Mucosa of descending colon (tissue), 3 donors: Measurements from ENCODE around the gene SDE2. TPM values are rescaled to one million over a fixed set of nuclear protein-coding genes. Genes with fewer than 3 reads are reported as not detected.
"Not testable (repeated sequence)": the region's sequence is repeated elsewhere in the genome, so short reads cannot be mapped to it uniquely, and the experiment has no call there.

Experiments used
- ATAC-seq: fragments of 200-7000 bp; cut with Tn5 transposase; one replicate; pipeline ENCODE4 v1.9.1; 2020; ENCODE audit warnings: mild to moderate bottlenecking, moderate library complexity
- DNase-seq, 3 donors: peaks; one replicate each; pipeline ENCODE4 v3.0.0-alpha.2; 2020
- H3K36me3 ChIP-seq: fragments of 200-600 bp; one replicate; pipeline ENCODE4 v1.8.0; 2021; ENCODE audit warnings: low read depth, mild to moderate bottlenecking
- H3K4me1 ChIP-seq: fragments of 200-600 bp; one replicate; pipeline ENCODE4 v1.8.0; 2021; ENCODE audit warnings: low read depth, mild to moderate bottlenecking
- H3K4me3 ChIP-seq: fragments of 200-600 bp; one replicate; pipeline ENCODE4 v1.8.0; 2021; ENCODE audit warnings: mild to moderate bottlenecking
- H3K9me3 ChIP-seq: fragments of 200-600 bp; one replicate; pipeline ENCODE4 v1.8.0; 2021; ENCODE audit warnings: mild to moderate bottlenecking
- CTCF ChIP-seq: fragments of 200-600 bp; IDR thresholded peaks from one replicate; pipeline ENCODE4 v1.8.0; 2022; ENCODE audit warnings: antibody characterized with exemption, mild to moderate bottlenecking
- intact Hi-C, 2 donors: fragments of 100-400 bp; cut with DNase I in 1 of 2; cut with micrococcal nuclease in 1 of 2; formaldehyde crosslinking; loops; one replicate each; pipeline versions ENCODE4 v1.11.0 to v1.11.1; 2022; cut with DNase I, micrococcal nuclease
- total RNA-seq, 3 donors: library from RNA; stranded (reverse); fragmentation: NEBNext Ultra II Directional in 2 of 3; extraction: Animal tissue kit (Norgen Biotek cat#: 25700) in 2 of 3; gene quantifications; one replicate each; pipeline versions ENCODE4 v1.2.1 to v1.2.4, GENCODE V29; 2021 to 2023
- donor health status: DM: no; HTN: no; CAD: no; lungs with moderate emphysema.
- donor health status: DM: no; HTN: no; CAD: no.
- donor health status: DM: no; HTN: yes; CAD: no.

Gene SDE2
- total RNA-seq, 3 donors from 2014 or later, result 14.1 to 21.0 (median 15.0) TPM

GRCh38 chr1:226001088-226001487, 1.9 kb upstream of the SDE2 start:
- ATAC-seq, result no peak

GRCh38 chr1:226000493-226001081, 1.4 kb upstream of the SDE2 start:
- peak in 1 of 3 donors; percentile 31 for DNase-seq
- H3K4me3 ChIP-seq, intact Hi-C loops, H3K36me3 ChIP-seq, H3K9me3 ChIP-seq, ATAC-seq: not testable (repeated sequence)
- H3K4me1 ChIP-seq, result peaks cover 34% of the 10 kb centered on the region

More at GRCh38 chr1:226001088-226001487, 1.9 kb upstream of the SDE2 start:
- peaks cover 8% of the 10 kb centered on the region for H3K36me3 ChIP-seq
- no peak for DNase-seq
- TF ChIP-seq CTCF, result no peak
- intact Hi-C loops, result no loop called here
- no peak overlapping the region for H3K4me3 ChIP-seq
- peaks cover 34% of the 10 kb centered on the region for H3K4me1 ChIP-seq
- no peaks in the 10 kb centered on the region for H3K9me3 ChIP-seq

DNA sequence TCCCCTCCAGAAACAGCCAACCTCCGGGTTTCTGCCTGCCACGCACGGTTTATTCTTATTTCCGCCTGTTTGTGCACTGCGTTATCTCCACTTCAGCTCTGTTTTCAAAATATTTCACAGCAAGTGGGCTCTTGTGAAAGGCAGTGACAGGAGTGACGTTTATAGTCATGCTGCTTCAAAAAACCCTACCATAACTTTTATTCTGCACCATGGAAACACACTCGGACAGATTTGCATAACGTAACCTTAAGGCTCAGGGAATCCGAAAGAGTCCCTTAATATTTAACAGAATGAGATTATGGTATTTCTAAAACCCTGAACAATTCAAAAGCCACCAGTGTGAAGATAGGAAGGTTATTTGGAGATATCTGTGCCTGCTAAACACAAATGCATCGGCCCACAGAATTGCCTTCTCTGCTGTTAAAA, 782 bp upstream of the SDE2 start:
- H3K36me3 ChIP-seq, result peaks cover 8% of the 10 kb centered on the region
- no peak for TF ChIP-seq CTCF
- intact Hi-C loops, result no loop called here
- no peaks in the 10 kb centered on the region for H3K9me3 ChIP-seq
- ATAC-seq, result peak; percentile 2
- H3K4me1 ChIP-seq, result peaks cover 34% of the 10 kb centered on the region
- no peak for DNase-seq
- no peak overlapping the region for H3K4me3 ChIP-seq

GRCh38 chr1:225998560-225999226, 450 bp downstream of the SDE2 start:
- TF ChIP-seq CTCF, result no peak
- Histone ChIP-seq H3K4me1 (peaks cover 34% of the 10 kb centered on the region), H3K36me3 (peaks cover 8% of the 10 kb centered on the region), H3K4me3 (peak overlapping the region; percentile 52), H3K9me3 (no peaks in the 10 kb centered on the region)
- DNase-seq, result no peak
- peak; percentile 17 for ATAC-seq
- intact Hi-C loops, result no loop called here

DNA sequence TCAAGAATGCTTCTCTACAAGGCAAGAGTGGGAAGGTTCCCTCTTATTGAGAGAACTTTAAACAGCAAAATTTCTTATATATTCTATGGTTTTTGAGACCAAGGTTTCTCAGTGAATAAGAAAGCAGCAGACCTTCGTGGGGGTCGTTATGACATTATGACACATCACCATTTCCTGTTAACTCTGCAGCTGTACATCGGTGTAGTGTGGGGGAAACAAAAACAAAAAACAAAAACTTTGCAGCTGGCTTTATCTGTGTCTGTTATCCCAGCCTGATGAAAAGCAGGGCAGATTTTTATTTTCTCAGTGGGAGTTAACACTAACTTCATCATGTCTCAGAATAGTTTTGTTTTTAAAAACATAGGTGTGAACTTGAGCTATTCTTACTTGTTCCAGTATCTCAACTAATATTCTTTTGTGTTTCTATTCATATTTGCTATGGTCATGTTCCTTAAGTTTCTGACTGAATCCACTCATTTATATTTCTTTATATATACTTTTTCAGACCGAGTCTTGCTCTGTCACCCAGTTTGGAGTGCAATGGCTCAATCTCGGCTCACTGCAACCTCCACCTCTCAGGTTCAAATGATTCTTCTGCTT, 2.1 kb downstream of the SDE2 start:
- Histone ChIP-seq H3K4me3 (no peak overlapping the region), H3K9me3 (no peaks in the 10 kb centered on the region), H3K36me3 (peaks cover 8% of the 10 kb centered on the region), H3K4me1 (peaks cover 30% of the 10 kb centered on the region)
- DNase-seq (no peak), ATAC-seq (no peak)
- no peak for TF ChIP-seq CTCF
- intact Hi-C loops, result no loop called here
